RPMI7951 (cell line): Measurements from ENCODE around the gene SDHAF4. TPM values are rescaled to one million over a fixed set of nuclear protein-coding genes. Genes with fewer than 3 reads are reported as not detected.
"Not testable (repeated sequence)": the region's sequence is repeated elsewhere in the genome, so short reads cannot be mapped to it uniquely, and the experiment has no call there.

Experiments
- DNase-seq: peaks from one replicate; pipeline ENCODE4 v3.0.0-alpha.2; 2012; ENCODE audit warnings: low read depth
- total RNA-seq: library from RNA; depleted of rRNA; stranded (reverse); fragments of >200 nt; shearing (Covaris generic); gene quantifications from 2 replicates; pipeline ENCODE4 v1.2.3, GENCODE V29; 2014; rRNA removed

Gene SDHAF4
- total RNA-seq: 10.5 and 12.4 TPM in 2 replicates

DNA sequence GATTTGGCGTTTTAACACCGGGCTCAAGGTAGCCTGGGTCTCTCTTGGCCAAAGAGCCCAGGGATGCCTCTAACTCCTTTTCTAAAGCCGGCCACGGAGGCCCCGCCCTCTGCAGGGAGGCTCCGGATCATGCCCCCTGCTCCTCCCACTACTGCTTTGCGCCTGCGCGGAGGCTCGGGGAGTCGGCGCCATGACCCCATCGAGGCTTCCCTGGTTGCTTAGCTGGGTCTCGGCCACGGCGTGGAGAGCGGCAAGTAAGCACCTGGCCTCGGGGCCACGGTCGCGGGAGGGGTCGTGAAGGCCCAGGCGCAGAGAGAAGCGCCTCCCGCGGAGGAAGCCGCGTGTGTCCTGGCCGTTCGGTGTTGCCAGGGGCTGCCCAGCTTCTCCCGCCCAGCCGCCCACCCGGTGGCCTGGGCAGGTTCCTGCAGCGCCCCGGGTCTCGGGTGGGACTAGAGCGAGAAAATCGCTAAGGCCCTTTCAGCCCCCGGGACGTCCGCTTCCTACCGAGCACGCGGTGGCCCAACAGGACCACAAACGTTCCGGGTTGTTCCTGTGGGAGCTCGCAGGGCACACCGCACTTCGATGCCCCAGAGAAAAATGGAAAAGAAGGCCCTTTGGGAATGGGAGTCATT is at the start of gene SDHAF4:
SDHAF4 (plus strand) TSS at position 180 of the 632 bp plus-strand sequence; CDS start at position 191, 11 bp downstream.
- DNase-seq: peak; percentile 86

- DNase-seq: no peak
Measured at GRCh38 chr6:70518723-70519122, 48.0 kb upstream of the SDHAF4 start.

DNA sequence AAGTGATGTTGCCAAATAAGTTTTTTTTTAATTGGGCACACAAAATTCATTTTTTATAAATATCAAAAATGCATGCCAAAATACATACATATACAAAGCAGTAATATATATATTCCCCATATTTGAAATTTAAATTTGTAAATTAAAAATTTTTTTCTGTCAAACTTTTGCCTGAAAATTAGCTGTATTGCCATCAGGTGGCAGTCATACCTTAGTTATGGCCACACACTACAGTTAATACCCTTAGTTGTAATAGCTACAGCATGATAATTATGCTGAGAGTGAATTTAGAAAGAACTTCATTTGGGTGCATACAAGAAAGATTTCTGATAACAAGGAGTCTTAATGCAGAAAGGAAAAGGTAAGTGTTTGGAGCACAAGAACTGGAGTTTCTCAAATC is 46.2 kb upstream of the SDHAF4 start:
- peak; percentile 3 for DNase-seq

DNA sequence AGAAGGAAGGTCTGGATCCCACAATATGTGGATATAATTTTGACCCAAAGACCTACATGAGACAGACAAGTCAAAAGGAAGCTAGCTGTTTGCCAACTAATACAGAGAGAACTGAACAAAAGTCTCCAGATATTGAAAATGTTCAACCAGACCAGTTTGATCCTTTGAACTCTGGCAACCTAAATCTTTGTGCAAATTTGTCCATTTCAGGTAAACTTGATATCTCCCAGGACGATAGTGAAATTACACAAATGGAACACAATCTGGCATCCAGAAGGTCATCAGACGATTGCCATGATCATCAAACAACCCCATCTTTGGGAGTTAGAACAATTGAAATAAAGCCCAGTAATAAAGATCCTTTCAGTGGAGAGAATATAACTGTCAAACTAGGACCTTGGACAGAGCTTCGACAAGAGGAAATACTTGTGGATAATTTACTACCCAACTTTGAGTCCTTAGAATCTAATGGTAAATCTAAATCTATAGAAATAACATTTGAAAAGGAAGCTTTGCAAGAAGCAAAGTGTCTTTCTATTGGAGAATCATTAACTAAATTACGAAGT is 41.9 kb upstream of the SDHAF4 start:
- no peak for DNase-seq

DNA sequence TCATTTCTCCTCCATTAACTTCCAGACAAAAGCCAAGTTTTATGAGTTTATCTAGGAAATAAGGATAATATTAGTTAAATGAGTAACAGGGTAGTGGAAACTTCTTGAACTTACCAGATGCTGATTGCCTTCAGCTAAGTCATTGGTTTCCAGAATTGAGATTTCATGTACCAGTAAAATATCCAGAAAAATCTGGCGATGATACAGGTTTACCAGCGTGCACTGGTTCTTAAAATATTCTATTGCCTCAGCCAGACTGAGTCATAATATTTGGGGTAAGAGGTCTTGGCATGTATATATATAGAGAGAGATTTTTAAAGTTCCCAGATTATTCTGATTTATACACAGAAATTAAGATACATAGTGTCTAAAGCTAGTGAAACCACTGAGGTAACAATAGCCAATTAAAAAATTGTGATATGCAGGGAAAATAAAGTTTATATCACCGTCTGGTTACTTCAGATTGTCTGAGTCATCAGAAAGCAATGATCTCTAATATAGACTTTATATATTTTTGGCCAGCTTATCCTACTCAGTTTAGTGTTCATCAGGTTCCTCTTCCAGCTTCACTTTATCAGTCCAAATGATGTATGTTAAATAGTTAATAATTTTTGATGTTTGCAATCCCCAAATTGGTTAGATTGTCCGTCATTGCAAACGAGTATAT is 39.5 kb upstream of the SDHAF4 start:
- no peak for DNase-seq

DNA sequence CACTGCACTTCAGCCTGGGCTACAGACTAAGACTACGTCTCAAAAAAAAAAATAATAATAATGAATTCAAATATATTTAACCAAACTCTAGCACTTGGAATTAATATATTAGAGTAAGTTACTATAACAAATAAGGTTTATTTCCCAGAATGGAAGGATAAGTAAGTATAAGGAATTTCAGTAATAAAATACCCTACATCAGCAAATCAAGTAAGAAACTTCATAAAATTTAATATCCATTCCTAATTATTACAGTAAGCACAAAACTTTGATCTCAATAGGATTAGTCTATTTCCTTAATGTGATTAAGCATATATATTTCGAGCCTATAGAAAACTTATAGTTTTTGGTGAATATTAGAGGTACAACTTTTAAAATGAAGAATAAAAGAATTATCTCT is 36.7 kb upstream of the SDHAF4 start:
- DNase-seq: no peak

- no peak for DNase-seq
Measured at GRCh38 chr6:70531133-70531532, 35.6 kb upstream of the SDHAF4 start.

GRCh38 chr6:70537266-70537665 is 29.5 kb upstream of the SDHAF4 start:
- DNase-seq: no peak

DNA sequence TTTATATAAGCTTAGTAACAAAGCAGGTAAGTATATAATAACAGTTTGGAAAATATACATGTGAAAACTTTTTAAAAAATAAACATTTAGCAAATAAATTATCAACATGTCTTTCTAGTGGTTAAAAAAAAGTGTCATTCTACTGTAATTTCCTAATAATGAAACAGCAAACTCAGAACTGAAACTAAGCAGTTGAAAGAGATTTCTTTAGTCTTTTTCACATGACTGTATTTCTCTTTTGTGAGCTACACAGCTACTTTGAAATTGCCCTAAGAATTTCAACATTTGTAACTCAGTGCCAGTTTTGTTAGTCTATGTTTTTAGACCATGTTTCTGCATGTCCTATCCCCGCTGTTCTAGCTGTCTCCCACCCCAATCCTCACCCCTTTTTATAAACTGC is 28.4 kb upstream of the SDHAF4 start:
- DNase-seq: no peak

GRCh38 chr6:70547313-70547712 is 19.4 kb upstream of the SDHAF4 start:
- peak; percentile 23 for DNase-seq

- no peak for DNase-seq
Measured at GRCh38 chr6:70547905-70548304, 18.8 kb upstream of the SDHAF4 start.

- DNase-seq: no peak
Measured at GRCh38 chr6:70549327-70549726, 17.4 kb upstream of the SDHAF4 start.

DNA sequence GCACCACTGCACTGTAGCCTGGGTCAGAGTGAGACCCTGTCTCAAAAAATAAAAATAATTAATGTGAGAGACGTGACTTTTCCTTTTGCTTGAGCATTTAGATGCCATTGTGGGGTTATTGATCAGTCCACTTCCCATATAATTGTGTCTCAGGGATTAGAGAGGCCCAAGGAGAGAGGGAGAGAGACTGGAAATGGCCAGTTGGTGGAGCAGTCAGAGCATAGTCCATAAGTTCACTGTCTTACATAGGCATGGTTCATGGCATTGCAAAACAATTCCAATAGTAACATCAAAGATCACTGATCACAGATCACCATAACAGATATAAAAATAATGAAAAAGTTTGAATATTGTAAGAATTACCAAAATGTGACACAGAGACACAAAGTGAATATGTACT is 15.2 kb upstream of the SDHAF4 start:
- no peak for DNase-seq

DNA sequence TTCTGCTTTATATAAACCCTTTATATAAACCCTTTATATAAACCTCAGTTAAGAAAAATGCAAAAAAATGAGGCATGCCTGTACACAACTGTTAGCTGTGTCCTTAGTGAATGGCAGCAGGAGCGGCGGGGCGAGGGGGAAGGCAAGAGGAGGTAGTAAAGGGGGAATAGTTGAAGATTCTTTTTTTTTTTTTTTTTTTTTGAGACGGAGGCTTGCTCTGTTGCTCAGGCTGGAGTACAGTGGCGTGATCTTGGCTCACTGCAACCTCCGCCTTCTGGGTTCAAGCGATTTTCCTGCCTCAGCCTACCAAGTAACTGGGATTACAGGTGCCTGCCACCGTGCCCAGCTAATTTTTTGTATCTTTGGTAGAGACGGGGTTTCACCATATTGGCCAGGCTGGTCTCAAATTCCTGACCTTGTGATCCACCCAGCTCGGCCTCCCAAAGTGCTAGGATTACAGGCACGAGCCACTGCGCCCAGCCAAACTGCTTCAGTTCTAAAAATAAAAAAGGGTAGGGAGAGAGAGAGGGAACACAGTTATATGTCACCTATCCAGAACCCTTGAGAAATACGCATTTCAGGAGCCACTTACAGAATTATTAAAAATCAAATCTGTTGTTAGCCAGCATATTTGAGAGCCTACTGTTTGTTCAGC is 14.3 kb upstream of the SDHAF4 start:
- DNase-seq: not testable (repeated sequence)

GRCh38 chr6:70552974-70553373 is 13.8 kb upstream of the SDHAF4 start:
- no peak for DNase-seq

GRCh38 chr6:70557998-70558397 is 8.7 kb upstream of the SDHAF4 start:
- DNase-seq: no peak

GRCh38 chr6:70562401-70562800 is 4.3 kb upstream of the SDHAF4 start:
- not testable (repeated sequence) for DNase-seq

- no peak for DNase-seq
Measured at GRCh38 chr6:70563530-70563929, 3.2 kb upstream of the SDHAF4 start.

- no peak for DNase-seq
Measured at GRCh38 chr6:70574643-70575042, 7.9 kb downstream of the SDHAF4 start.

DNA sequence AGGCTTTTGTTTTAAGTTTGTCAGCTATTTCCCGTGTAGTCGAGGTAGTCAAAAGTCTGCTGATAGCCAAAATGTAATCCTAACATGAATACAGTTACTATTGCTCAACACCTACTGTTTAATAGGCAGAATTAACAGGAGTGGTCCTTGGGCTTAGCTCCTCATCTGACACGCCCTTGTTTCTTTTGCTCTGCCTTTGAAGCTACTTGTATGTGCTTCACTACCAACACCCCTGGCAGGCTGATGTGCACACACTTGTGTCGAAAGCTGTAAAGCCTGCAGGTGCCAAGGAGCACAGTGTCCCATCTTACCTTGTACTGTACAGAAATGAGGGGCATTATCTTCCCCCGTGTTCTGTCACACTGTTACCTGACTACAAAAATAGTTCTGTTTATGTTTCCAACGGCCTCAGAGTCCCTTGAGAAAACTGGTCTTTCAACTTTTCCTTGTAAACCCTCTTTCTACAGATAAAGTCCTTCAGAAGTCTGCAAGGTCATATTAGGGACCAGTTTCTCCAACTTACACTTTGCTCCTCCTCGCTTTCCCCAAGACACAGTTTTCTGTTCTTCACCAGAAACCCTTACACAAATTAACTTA is 9.3 kb downstream of the SDHAF4 start:
- no peak for DNase-seq

- DNase-seq: no peak
Measured at GRCh38 chr6:70586114-70586513, 19.4 kb downstream of the SDHAF4 start.

GRCh38 chr6:70590400-70590799 is 23.7 kb downstream of the SDHAF4 start:
- no peak for DNase-seq
